Cardiac muscle cell (in vitro differentiated cells and primary cell): ENCODE results near the gene SCN4A. TPM values are rescaled to one million over a fixed set of nuclear protein-coding genes. Genes with fewer than 3 reads are reported as not detected.
"Not testable (repeated sequence)": the region's sequence is repeated elsewhere in the genome, so short reads cannot be mapped to it uniquely, and the experiment has no call there.

ENCODE experiments used
- DNase-seq, 2 donors: peaks; one replicate each; pipeline versions ENCODE4 v3.0.0 to v3.0.0-alpha.2; 2010 to 2017; ENCODE audit warnings: low read depth in 1 of 2, low spot score in 1 of 2
- H3K27ac ChIP-seq: fragments of 200-600 bp; sonication (generic); 2 replicates; pipeline ENCODE4 v1.5.1; 2016
- H3K27me3 ChIP-seq: fragments of 200-600 bp; sonication (generic); 2 replicates; pipeline ENCODE4 v1.6.0; 2016; ENCODE audit warnings: control low read depth
- H3K36me3 ChIP-seq: fragments of 200-600 bp; sonication (generic); 2 replicates; pipeline ENCODE4 v1.5.1; 2016; ENCODE audit warnings: control low read depth
- H3K4me1 ChIP-seq: fragments of 200-600 bp; sonication (generic); 2 replicates; pipeline ENCODE4 v1.8.1; 2017; ENCODE audit warnings: low read depth, mild to moderate bottlenecking, mixed run types
- H3K4me3 ChIP-seq: fragments of 200-600 bp; sonication (generic); 2 replicates; pipeline ENCODE4 v1.5.1; 2016; ENCODE audit warnings: mild to moderate bottlenecking
- H3K9me3 ChIP-seq: fragments of 200-600 bp; sonication (generic); 2 replicates; pipeline ENCODE4 v1.5.1; 2017; ENCODE audit warnings: low read depth, mild to moderate bottlenecking, control low read depth
- polyA plus RNA-seq: library from polyadenylated mRNA; unstranded; fragments of >200 nt; fragmentation: Nextera tagmentation; extraction: Ambion mirVana; gene quantifications from 2 replicates; pipeline ENCODE4 v1.2.1, GENCODE V29; 2016
- total RNA-seq: library from RNA; depleted of rRNA; stranded (reverse); fragments of >200 nt; gene quantifications from 2 replicates; pipeline ENCODE4 v1.2.3, GENCODE V29; 2016
- TF ChIP-seq, protein P1 (sequence below): IDR thresholded peaks from 2 replicates; pipeline ENCODE4 v1.5.1; 2012; ENCODE audit warnings: low read depth, mild to moderate bottlenecking, low read length

The SCN4A gene
- total and polyA plus RNA-seq, 2 experiments from 2014 or later: 0.63 TPM; not detected in 1

DNA sequence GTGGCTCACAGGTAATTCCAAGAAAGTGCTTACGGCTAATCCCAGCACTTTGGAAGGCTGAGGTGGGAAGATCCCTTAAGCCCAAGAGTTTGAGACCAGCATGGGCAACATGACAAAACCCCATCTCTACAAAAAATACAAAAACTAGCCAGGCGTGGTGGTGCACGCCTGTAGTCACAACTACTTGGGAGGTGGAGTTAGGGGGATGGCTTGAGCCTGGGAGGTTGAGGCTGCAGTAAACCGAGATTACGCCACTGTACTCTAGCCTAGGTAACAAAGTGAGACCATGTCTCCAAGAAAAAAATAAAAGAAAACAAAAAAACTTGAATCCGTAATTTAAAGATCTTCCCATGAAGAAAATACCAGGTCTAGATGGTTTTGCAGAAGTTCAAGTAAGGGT is 42.7 kb upstream of the SCN4A start:
- Histone ChIP-seq H3K4me1 (no peaks in the 10 kb centered on the region), H3K36me3 (no peaks in the 10 kb centered on the region), H3K27ac (no peak overlapping the region), H3K27me3 (no peaks in the 10 kb centered on the region), H3K4me3 (no peak overlapping the region), H3K9me3 (no peaks in the 10 kb centered on the region)
- DNase-seq: no peak
- TF ChIP-seq, protein P1, sequence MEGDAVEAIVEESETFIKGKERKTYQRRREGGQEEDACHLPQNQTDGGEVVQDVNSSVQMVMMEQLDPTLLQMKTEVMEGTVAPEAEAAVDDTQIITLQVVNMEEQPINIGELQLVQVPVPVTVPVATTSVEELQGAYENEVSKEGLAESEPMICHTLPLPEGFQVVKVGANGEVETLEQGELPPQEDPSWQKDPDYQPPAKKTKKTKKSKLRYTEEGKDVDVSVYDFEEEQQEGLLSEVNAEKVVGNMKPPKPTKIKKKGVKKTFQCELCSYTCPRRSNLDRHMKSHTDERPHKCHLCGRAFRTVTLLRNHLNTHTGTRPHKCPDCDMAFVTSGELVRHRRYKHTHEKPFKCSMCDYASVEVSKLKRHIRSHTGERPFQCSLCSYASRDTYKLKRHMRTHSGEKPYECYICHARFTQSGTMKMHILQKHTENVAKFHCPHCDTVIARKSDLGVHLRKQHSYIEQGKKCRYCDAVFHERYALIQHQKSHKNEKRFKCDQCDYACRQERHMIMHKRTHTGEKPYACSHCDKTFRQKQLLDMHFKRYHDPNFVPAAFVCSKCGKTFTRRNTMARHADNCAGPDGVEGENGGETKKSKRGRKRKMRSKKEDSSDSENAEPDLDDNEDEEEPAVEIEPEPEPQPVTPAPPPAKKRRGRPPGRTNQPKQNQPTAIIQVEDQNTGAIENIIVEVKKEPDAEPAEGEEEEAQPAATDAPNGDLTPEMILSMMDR: no peak

DNA sequence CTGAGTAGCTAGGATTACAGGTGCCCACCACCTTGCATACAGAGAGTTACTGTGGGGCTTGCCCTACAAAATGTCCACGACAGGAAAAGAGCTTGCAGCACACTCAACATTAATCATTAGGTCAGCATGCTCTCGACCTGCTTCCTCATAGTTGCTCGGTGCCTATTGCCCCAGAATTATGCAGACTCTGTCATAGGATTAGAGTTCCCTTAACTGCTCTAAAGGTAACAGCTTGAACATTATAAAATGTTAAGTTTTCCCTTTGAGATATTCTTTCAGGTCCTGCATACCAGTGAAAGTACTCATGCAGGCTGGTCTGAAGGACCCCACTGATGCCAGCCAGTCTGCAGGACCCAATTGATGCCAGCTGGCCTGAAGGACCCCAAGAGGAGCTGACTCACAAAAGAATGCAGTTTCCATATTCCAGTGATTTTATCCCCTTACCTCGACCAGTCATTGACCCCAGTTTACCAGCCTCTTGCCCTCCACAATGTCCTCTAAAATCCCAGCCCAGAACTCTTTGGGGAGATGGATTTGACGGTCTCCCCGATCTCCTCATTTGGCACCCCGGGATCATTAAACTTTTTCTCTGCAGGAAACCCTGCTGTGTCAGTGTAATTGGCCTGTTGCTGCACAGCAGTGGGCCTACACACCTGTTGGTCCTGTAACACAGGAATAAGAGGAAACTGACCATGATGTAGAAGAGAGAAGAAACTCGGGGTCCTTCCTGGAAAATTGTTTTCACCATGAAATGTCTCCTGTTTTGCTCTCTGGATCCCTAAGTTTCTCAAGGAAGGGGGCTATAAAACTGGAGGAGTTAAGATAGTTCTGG is 37.1 kb upstream of the SCN4A start:
- no peak for DNase-seq
- no peak overlapping the region for H3K27ac ChIP-seq
- no peaks in the 10 kb centered on the region for H3K4me1 ChIP-seq
- TF ChIP-seq, protein P1: no peak
- H3K4me3 ChIP-seq: no peak overlapping the region
- no peaks in the 10 kb centered on the region for H3K9me3 ChIP-seq
- H3K27me3 ChIP-seq: no peaks in the 10 kb centered on the region
- H3K36me3 ChIP-seq: no peaks in the 10 kb centered on the region

DNA sequence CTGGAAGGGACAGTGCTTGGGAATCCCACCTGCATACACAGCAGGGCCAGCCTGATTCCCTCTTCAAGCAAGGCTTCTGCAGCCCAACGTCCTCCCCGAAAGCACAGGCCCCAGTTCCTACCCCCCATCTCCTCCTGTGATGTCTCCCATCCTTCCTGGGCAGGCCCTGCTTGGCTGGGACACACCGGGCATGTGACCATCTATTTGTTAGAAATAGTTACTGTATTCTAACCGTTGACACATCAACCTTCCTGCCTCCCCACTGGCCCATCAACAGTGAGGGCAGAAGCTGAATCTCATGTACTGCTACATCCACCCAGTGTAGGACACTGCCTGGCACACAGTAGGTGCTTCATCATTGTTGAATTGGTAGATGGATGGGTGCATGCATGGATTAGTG is 36.1 kb upstream of the SCN4A start:
- Histone ChIP-seq H3K27me3 (no peaks in the 10 kb centered on the region), H3K9me3 (no peaks in the 10 kb centered on the region), H3K27ac (no peak overlapping the region), H3K36me3 (no peaks in the 10 kb centered on the region), H3K4me3 (no peak overlapping the region), H3K4me1 (no peaks in the 10 kb centered on the region)
- DNase-seq: no peak
- TF ChIP-seq, protein P1: no peak

DNA sequence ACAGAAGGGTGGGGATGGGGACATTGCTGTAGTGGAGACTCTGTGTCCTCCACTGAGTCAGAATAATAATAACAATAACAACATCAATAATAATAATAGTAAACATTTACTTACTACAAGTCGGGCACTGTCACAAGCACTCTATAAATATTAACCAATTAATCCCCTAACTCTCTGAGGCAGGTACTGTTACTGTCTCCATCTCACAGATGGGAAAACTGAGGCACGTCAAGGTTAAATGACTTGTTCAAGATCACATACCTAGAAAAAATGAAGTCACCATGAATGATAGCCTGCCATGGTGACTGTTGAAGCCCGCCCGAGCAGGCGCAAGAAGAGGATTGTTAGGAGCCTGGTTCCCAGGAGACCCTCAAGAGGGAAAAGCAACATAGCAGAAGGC is 35.6 kb upstream of the SCN4A start:
- no peaks in the 10 kb centered on the region for H3K27me3 ChIP-seq
- TF ChIP-seq, protein P1: no peak
- no peak overlapping the region for H3K27ac ChIP-seq
- no peaks in the 10 kb centered on the region for H3K4me1 ChIP-seq
- H3K36me3 ChIP-seq: no peaks in the 10 kb centered on the region
- no peak for DNase-seq
- no peaks in the 10 kb centered on the region for H3K9me3 ChIP-seq
- no peak overlapping the region for H3K4me3 ChIP-seq

DNA sequence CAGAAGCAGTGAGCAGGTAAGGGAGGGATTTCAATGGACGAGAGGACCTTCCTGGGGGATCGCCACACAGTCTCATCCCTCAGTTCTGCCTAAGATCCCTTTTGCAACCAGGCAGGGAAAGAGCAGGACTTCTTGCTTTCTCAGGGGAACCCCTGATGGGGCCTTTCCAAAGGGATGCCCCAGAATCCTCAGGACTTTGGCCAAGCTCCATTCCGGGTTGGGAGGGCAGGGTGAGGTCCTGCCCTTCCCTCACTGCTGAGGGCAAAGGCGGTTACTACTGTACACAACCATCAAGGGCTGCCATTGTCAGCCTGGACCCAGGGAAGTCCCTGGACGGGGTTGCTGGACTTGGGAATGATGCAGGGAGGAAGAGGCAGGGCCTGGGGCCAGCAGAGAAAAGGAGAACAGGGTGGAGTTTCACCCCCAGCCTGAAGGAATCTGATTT is 35.1 kb upstream of the SCN4A start:
- Histone ChIP-seq H3K4me3 (no peak overlapping the region), H3K27ac (no peak overlapping the region), H3K27me3 (no peaks in the 10 kb centered on the region), H3K9me3 (no peaks in the 10 kb centered on the region), H3K4me1 (no peaks in the 10 kb centered on the region), H3K36me3 (no peaks in the 10 kb centered on the region)
- TF ChIP-seq, protein P1: no peak
- DNase-seq: no peak

DNA sequence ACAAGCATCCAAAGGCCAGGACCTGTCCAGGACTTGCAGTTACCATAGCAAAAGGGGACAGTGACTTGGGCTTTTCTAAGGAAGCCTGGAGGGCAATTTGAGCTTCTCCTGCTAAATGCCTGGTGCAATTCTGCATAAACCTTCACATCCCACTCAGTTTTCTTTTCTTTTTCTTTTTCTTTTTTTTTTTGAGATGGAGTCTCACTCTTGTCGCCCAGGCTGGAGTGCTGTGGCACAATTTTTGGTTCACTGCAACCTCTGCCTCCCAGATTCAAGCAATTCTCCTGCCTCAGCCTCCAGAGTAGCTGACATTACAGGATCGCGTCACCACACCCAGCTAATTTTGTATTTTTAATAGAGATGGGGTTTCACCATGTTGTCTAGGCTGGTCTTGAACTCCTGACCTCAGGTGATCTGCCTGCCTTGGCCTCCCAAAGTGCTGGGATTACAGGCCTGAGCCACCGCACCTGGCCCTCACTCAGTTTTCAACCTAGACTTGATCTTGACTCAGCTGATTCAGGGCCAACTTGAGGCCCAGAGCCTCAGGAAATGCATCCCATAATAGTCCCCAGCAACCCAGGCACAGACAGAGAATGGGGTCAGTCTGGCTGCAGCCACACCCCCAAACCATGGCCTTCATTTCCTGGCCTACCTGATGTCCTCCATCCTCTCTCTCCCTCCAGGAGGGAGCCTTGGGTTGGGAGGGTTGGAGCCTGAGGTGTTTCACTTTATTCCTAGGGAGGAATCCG is 34.5 kb upstream of the SCN4A start:
- DNase-seq, H3K4me3 ChIP-seq, H3K27ac ChIP-seq, H3K27me3 ChIP-seq, H3K36me3 ChIP-seq, H3K4me1 ChIP-seq, H3K9me3 ChIP-seq: not testable (repeated sequence)
